SHP77 (cell line): ENCODE measurements around the gene SCTR.

Experiments used
- DNase-seq, 2 experiments: peaks; one replicate each; lab custom pipeline; 2025; lab: John Stamatoyannopoulos, UW

Gene SCTR

GRCh38 chr2:119442850-119443249 lies 81.4 kb downstream of the SCTR start:
- DNase-seq, result no peak

GRCh38 chr2:119442226-119442619 lies 82.1 kb downstream of the SCTR start:
- no peak for DNase-seq

DNA sequence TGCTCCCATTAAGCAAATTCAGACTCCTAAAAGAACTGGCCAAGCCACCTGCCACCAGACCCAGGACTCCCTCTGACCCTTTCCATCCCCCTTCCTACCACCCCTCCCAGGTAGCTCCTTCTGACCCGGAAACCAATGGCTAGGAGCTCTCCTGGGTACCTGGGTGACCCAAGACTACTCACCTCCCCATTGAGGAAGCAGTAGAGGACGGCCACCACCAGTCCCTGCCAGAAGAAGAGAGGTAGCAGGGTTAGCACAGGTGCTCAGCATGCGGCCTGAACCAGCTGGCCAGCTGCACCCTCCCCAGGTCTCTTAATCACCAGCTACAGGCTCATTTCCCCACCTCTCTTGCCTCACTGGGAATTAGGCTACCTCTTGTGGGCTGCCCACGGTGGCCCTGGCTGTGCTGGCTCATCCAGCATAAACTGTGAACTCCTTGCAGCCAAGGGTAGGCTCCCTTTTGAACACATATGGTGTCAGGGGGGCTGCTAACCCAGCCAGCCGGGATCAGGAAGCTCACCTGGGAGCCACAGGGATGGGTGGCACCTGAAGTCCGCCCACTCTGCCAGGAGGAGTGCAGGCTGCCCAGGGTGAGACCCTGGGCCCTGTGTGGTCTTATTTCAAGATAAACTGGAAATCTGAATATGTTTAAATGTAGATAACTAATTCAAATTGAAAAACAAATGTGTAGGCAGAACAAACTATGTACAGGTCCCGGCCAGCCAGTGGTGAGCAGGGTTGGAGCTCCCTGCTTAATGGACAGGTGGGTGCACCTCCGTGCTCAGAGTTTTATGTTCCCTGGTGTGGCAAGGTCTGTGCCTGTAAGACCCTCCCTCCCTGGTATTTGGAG lies 82.7 kb downstream of the SCTR start:
- DNase-seq, result no peak

DNA sequence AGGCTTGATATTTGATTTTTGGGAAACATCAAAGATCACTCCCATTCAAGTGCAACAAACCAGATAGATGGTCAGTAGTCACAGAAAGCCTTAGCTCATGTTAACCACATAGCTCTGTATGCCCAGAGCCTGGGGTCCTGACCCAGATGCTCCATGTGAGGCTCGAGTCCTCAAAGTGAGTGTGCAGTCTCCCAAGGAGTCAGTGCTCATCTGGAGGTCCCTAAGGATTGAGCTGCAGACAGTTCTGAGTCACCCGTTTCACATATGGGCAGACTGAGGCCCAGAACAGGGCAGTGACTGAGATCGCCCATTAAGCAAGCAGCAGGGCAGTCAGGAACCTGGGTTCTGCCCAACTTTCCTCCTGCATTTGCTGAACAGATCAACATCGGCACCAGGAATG lies 83.4 kb downstream of the SCTR start:
- no peak for DNase-seq

DNA sequence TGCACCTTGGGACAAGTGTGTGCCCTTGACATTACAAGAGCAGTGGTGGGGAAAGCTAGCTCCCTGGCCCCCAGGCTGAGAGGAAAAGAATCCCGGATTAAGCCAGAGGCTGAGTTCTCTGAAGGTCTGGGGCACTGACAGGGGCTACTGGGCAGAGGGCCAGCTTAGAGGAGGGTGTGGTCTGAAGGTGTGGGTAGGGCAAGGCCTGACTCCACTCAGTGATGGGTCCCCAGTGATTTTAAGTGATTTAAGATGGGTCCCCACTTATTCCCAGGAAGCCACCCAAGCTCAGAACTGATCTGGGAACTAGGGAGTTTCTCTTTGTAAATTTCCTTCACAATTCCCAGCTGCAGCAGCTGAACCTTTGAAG lies 83.8 kb downstream of the SCTR start:
- no peak for DNase-seq

GRCh38 chr2:119439574-119440500 lies 84.4 kb downstream of the SCTR start:
- DNase-seq, result no peak

- no peak for DNase-seq
These were observed 85.5 kb downstream of the SCTR start for GRCh38 chr2:119438726-119439284.

DNA sequence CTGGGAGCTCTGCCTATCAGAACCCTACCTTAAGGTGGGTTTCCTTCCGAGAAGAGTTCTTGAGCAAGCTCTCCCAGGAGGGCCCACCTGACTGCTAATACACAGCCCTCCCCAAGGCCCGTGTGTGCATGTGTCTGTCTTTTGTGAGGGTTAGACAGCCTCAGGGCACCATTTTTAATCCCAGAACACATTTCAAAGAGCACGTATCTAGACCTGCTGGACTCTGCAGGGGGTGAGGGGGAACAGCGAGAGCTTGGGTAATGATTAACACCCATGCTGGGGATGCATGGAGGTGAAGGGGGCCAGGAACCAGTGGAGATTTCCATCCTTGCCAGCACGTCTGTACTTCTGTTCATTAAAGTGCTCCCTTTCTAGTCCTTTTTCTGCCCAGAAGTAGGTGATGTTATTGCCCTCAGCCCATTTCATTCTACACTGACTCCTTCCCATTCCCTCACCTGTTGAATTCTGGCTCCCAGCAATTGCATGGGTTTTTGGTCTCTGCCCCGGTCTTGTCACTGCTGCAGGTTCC lies 86.1 kb downstream of the SCTR start:
- no peak for DNase-seq

- DNase-seq, result no peak
These were observed 87.1 kb downstream of the SCTR start for GRCh38 chr2:119436993-119437772.

DNA sequence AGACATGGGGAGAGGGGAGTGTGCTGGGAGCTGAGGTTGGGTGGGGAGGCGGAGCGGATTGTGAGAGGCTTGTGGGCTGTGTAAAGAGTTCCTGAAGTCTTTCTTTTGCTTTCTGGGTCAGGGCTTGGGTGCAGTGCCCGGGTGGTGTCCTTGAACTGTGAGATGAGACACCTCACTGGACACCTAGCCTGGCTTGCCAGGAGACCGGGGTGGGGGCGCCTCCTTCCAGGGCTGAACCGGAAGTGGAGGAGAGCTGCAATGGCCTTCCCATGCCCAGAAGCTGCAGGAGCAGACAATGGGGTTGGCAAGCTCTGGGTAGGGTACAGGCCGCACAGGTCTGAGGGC lies 88.4 kb downstream of the SCTR start:
- no peak for DNase-seq

- DNase-seq, result no peak
These were observed 89.0 kb downstream of the SCTR start for GRCh38 chr2:119435081-119435952.

- DNase-seq, result no peak
These were observed 89.6 kb downstream of the SCTR start for GRCh38 chr2:119434664-119435063.

GRCh38 chr2:119433636-119434327 lies 90.5 kb downstream of the SCTR start:
- DNase-seq, result no peak

GRCh38 chr2:119432851-119433522 lies 91.3 kb downstream of the SCTR start:
- no peak for DNase-seq

- DNase-seq, result no peak
These were observed 92.1 kb downstream of the SCTR start for GRCh38 chr2:119431976-119432850.

- DNase-seq, result no peak
These were observed 92.9 kb downstream of the SCTR start, which contains the start of gene TMEM37 for GRCh38 chr2:119431155-119431975. Gene TMEM37, plus strand, starts transcription at chr2:119431854. Its CDS starts 50 bp downstream, at chr2:119431904.

DNA sequence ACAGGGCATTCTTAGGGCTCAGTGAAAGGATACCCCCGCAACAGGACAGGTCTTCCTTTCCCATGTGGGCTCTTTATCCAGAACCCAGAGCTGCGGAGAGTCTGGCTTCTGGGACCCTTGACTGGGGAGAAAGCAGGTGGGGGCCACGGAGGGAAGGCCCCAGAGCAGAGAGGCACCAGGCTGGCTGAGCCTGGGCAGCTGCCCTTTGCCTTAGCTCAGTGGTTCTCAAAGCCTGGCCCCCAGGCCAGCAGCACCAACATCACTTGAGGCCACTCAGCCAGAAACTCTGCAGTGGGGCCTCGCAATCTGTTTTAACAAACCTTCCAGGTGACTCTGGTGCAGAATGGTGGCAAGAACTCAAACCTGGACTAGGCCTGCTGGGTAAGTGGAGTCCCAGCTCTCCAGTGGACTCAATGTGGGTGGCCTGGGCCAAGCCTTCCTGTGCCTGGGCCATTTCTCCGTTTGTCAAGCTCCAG lies 94.2 kb downstream of the SCTR start:
- DNase-seq, result no peak
